HG03521 (cell line): Measurements from ENCODE around the gene MRPS23.

Experiments used
- ATAC-seq: cut with Tn5 transposase; IDR thresholded peaks from one replicate; pipeline ENCODE4 v1.9.1; 2021; ENCODE audit warnings: mild to moderate bottlenecking, moderate library complexity; ENCODE audit not compliant: unreplicated experiment

The MRPS23 gene

DNA sequence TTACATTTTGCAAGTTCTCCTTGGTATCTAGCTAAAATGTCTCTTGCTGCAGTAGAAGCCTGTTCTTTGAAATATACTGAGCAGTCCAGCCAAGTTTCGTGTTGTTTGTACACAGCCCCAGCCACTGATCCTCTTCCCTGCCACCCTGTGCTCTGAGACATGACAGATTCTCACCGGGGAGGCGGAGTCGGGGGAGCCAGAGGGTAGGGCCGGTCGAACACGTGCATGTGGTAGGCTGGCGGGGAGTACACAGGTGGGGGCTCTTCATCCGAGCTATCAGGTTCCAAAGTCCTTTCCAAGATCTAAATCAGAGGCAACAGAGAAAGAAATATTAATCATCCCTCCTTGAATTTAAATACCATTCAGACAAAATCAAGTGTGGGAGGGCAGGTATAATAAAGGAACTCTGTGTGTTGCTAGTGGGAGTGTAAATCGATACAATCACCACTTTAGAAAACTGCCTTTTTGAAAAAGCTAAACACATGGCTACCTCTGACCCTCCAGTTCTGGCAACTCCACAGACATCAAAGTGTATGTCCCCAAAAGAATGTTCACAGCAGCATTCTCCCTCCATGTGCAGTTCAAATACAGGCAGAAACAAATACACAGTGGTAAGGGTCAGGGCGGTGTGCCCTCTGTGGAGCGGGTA is 29.7 kb upstream of the MRPS23 start:
- ATAC-seq, result no peak

DNA sequence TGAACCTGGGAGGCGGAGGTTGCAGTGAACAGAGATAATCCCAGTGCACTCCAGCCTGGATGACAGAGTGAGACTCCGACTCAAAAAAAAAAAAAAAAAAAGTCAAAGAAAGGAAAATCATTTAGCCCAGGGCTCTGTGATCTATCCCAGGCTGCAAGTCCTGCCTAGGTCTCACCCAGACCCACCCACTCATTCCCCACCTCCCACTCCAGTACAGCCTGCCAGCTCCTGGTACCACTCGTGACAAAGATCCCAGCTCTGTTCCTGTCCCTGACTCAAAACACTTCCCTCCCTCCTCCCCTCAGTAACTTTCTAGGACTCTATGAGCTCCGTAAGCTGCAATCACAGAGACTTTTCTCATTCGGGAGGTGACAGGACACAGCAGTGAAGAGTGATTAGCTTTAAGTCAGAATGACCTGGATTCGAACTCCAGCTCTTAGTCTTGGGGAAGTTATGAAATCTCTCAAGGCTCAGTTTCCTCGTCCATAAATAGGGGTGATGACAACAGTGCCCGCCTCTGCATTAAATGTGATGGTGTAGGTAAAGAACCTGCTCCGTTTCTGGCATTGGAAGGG is 28.0 kb upstream of the MRPS23 start:
- ATAC-seq, result no peak

DNA sequence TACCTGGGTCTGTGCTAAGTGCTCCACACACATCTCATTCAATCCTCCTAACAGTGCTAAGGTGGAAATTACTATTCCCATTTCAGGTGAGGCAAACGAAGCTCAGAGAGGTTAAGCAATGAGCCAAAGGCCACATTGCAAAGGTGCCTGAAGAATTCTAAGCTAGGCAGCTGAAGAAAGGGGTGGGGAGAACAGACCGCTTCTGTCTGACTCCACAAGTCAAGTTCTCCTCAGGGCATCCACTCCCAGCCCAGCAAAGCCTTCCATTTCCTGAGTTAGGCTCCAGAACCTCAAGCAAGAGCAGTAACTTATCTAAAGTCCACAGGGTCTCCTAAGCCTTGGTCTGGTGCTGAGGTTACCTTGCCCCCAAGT is 27.0 kb upstream of the MRPS23 start:
- ATAC-seq, result no peak

DNA sequence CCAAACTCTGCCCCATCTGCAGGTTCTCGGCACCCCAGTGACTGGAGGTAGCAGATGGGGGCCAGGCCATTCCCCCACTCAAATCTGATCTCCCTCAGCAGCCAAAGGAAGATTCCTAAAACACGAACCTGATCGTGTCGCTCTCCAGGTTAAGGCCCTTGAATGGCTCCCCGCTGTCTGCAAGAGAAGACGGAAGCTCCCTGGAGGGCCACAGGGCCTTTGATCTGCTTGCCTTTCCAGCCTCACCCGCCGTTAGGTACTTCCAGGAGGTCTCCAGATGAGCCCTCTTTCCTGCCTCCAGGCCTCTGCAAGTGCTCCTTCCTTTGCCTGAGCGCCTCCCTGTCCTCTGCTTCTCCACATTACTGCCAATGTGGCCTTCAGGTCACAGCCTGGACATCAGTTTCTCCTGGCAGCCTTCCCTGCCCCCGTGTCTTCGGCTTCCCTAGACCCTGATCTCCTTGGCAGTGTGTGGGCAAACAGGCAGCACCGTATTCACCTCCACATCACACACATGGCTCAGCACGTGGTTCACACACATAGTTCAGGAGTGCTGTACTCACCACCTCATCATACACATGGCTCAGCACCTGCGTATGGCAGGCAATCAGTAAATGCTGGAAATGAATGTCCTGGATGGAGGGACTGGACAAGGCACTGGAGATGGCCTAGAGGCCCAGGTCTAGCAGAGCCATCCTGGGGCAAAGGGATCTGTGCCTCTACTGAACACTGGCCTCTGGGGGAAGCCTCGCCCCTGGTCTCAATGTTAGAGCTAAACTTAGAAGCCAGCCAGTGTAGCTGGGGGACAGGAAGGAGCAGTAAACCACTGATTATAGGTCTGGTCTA is 26.4 kb upstream of the MRPS23 start:
- no peak for ATAC-seq

DNA sequence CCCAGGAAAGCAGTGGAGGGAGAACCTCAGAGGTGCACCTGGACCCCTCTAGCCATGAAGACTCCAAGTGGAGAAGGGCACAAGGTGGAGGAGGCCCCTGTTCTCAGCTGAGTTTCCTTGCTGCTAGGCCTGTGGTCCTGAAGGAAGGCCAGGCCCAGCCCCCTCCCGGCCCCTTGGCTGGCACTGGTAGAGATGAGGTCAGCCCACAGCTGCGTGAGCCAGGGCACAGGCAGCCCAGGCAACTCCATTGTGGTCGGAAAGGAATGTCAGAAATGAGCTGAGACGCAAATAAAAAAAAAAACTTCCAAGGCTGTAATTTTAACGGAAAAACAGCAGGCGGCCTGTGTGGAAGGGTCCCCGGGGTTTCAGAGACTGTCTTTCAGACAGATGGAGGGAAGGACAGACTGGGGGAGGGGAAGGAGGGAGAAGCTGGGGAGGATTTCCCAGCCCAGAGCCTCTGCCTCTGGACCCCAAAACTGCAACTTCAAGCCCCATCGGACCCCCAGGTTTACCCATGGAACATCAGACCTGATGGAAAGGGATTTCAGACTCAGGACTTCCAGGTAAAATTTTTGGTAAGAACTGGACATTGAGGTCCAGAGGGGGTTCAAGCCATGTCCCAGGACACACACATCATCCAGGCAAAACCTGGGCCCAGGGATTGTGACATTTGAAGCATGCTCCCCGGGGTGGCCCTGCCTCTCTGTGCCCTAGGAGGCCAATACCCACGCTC is 25.6 kb upstream of the MRPS23 start:
- no peak for ATAC-seq

DNA sequence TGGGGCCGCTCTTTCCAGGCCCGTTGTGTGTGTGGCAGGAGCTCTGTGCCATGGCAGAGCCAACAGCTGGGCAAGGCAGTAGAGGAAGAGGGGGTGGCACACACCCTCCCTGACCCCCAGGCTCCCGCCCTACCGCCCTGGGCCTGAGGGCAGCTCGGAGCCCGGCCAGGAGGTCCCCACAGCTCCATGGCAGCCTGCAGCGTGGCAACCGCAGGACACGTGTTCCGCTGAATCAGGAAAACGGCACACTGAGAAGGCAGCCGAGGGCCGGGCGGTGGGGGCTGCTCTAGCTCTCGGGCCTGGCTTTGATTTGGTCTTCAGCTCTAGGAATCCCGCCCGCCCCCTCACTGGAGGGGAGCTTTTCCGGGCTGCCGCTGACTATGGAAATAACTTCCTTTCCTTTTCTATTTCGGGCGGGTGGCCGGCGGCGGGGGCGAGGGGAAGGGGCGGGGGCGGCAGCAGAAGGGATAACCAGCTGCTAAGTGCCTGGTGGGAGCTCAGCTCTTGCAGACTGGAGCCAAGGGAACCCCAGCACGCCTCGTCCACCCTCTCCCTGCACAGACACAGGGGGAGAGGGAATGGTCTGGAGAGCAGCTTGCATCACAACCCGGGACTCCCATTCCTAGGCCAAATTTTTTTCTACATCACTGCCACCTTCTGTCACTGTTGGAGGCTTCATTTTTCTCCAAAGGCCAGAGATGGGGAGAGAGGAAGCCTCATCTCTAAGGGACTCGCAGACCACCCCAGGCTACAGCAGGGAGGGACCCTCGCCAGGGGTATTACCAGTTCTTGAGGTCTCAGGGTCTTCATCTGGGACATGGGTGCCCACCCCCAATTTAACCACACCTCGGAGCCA is 24.8 kb upstream of the MRPS23 start:
- no peak for ATAC-seq

DNA sequence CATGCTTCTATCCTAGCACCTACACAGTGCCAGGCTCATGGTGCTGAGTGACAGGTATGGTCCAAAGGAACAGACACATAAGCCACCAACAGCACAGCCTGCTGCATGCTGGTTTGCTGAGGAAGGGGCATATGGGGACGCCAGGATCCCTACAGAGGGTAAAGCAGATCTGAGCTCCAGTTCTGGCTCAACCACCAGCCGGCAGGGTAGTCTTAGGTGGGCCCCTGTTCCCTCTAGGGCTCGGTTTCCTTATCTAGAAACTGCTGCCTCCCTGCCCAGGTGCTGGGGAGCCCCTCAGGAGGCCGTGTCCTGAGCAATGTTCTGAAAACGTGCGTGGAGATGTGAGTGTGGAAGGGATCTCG is 24.2 kb upstream of the MRPS23 start:
- ATAC-seq, result no peak

DNA sequence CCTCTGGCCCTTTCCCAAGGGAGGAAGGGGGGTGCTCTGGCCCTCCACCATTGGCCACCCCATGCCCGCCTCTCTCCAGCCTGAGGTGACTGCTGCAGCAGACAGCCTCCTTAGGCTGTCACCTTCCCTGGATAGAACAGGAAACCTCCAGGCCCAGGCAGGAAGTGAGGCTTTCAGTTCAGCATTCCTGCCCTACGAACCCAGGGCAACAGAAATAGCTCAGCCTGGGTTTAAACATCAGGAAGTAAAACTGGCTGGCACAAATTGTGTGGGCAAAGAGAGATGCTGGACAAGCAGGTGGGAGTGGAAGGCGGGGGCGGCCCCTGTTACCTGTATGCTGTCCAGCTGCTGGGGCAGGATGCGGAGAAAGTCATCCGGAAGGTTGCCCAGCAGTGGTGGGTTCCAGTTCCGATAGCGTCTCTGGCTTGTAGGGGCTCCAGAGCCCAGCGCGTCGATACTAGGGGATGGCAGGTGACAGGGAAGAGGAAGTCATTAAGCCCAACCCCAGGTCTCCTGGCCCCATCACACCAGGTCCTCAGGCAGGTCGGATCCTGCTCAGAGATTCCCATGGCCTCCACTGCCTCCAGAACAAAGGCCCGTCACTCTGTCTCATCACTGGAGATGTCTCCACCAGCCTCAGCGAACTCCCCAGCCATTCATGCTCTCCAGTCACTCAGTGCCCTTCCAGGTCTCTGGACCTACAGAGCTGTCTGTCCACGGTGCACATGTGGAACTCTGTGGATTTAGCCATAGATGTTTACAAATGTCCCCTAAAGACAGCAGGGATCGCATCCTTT is 23.6 kb upstream of the MRPS23 start:
- no peak for ATAC-seq

DNA sequence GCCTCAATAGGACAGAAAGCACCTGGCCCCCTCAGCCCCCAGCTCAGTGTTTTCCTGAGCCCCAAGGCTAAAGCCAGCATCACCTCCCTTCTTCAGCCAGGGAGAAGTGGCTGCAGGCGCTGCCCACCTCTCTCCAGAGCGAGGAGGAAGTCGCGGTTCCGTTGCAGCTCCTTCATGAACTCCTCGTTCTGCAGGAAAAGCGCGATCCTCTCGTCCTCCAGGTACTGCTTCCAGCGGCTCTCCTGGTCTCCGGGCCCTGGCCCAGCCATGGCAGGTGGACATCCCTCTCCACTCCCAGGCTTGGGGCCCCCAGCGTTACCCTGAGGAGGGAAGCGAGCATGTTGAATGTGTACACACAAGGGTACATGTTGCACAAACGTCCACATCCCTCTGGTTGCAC is 22.7 kb upstream of the MRPS23 start:
- no peak for ATAC-seq

DNA sequence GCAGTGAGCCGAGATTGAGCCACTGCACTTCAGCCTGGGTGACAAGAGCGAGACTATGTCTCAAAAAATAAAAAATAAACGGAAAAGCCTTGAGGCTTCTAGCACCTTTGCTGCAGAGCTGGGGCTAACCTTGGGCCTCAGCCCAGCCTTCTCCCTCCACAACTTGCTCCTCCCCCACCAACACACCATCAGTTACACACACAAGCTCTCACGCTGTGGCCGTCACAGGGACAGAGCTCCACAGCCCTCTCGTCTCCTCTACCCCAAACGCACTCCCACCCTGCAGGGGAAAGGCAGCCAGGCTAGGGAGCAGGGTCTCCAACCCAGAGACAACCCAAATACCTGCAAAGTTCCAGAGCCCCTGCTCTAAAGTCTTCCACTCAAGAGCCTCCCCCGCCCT is 22.0 kb upstream of the MRPS23 start:
- ATAC-seq, result no peak

DNA sequence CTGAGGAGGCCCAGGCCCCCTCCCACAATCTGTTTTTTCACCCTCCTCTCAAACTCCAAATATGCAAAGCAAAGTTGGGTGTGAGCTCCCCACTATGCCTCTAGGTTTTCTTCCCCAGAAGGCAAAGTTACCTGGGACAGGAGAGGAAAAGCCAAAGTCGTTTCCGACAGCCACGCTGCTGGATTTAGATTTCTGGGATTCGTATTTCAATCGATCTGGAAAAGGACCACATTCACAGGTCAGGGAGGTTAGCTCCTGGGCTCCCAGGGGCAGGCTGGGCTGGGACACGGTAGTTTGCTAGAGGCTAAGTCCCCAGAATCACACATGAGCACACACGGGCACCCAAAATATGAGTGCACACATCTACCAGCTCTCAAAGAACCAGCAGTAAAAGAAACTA is 21.3 kb upstream of the MRPS23 start:
- ATAC-seq, result no peak

DNA sequence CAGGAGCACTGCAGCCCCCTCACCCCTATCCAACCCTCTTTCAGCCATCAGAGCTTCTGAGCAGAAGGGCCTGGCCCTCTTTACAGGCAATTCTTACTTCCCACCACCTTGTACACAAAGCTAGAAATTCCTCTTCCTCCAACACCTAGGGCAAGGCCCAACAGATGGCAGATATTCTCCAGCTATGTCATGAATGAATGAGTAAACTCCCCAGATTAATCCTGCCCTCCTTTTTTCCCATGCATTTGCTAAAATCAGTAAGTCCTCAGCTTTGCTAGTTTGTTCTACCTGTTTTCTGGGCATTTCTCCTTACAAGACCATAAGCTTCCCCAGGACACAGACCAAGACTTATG is 20.4 kb upstream of the MRPS23 start:
- no peak for ATAC-seq

DNA sequence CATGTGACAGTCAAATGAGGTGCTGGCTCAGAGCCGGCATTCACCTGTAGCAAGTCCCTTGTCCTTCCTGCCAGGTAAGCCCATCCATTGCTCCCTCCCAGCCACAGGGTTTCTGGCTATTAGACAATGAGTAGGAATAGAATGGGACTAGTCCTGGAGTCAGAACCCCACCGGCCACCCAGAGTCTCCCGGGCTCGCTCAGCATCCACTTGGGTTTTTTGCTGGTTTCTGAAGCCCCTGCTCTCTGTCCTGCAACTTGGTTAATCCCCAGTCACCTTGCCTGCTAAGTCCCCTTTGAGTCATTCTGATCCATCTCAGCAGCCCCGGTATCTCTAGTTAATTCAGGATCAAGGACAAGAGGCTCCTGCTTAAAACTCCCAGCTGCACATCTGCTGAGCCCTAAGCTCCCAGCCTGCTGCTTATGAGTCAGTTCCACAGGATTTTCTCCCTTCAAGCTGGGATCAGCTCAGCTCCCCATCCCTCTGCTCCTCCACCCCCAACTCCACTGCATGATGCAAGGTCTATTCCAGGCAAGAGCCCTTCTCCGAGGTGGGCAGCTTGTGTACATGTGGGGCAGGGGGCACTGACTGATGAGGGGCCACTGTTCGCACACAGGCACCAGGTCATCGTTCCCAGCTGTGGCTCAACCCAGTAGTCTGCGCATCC is 19.9 kb upstream of the MRPS23 start:
- no peak for ATAC-seq

DNA sequence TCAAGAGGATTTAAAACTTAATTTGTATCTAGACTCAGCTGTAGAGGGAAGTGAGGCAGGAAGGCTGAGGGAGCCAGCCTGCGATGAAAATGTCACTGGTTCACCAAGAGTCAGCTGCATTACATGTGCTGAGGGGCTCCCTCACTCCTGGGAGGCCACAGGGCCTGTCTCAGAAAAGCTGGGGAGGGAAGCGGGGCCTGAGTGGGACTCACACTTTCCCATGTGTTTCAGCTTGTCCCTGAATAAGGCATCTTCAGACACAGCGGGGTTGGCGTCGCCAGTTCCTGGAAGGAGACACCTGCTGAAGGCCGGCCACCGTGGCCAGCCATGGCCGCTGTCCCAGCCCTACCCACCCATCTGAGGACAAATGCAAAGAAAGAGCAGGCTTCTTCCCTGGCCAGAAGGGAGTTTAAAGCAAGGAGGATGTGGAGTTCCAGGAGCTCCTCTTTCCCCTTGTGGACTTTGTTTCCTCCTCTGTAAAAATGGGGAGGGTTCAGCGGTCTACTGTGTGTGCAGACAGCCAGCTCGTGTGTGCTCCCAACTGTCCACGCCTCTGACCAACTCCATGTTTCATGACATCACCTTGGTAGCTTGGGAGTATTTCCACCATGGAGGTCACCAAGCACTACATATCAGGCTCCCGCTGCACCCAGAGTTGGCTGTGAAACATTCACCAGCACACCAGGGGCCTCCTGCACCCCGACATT is 19.2 kb upstream of the MRPS23 start:
- no peak for ATAC-seq

DNA sequence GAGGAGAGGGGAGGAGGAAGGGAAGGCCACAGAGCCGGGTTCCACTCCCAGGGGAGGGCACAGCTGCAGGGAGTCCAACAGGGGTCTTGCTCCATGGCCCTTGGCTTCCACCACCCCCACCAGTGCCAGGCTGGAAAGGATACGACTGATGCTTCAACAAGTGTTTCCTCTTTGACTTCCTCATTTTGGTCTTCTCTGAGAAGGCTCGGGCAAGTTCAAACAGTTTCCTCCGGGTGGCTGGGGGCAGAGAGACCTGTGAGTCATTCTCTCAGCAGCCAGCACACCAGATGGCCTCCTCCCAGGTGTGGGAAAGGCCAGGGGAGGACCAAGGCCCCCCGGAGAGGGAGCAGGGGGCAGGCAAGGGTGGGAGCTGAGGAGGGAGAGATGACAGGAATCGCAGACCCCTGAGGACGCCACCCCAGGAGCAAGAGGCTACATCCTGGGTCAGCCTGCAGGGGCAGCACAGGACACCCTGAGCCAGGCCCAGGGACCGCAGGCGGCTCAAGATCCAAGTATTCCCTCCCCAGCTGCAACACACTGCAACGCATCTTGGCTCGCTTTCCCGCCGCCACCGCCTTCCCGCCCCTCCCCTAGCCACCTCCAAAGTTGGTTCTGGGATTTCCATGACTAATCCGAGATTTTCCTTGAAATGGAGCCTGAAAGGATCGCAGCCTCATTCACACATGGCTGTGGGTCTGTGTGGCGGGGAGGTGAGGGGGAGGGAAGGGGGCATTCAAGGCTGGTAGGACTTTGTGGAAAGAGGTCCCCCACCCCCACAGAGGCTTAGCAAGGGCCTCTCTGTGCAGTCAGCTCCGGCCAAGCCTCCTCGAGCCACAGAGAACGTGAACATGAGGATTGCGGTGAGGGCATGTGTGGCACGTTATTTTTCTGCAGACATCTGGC is 18.4 kb upstream of the MRPS23 start:
- ATAC-seq, result peak; percentile 69

DNA sequence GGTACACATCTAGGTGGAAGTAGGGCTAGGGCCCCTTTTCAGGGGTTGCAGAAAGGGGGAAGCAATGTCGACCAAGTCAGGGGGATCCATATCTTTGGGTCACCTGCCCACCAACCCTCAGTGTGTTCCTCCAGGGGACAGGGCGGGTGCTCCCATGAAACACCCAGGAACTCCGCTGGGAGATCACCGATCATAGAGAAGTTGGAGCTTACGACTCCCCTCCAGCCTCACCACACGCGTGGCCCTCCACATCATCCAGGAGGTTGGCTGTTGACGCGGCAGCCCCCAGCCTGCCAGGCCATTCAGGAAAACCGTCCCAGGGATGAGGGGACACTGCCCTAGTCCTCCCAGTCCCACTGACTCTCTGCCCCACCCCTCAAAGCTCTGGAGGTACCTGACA is 17.3 kb upstream of the MRPS23 start:
- ATAC-seq, result no peak

DNA sequence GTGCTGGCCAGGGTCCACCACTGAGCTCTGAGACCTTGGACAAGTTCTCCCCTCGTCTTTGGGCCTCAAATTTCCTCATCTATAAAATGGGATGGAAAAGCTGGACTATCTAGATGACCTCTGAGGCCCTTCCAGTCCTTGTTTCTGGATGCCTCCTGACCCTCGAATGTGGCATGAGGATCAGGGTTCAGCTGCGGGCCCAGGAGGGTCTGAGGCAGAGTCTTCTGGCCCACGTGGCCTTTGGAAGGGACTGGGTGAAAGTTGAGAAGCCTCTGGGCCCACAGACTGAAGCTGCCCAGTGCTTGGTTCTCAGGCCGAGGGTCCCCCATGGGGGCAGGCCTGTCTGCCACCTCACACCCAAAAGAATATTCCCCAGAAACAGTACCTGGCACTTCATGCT is 16.9 kb upstream of the MRPS23 start:
- no peak for ATAC-seq

DNA sequence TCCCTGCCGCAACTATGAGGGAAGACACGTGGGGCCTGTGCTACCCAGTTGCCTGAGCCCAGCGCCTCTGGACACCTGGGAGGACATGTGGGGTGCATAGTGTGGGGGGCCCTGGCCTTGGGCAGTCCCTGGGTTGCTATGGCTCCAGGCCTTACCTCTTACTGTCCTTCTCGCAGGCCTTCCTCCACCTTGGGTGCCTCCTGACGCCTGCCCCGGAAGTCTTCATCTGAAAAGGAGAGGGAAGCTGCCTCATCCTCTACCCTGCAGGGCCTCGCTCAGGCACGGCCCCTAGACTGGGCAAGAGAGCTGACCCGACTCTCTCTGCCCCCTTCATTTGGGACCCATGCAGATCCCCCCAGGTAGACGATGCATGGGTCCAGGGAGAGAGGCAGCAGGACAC is 16.5 kb upstream of the MRPS23 start:
- no peak for ATAC-seq
